ENCODE measurements around the gene WDR87.

DNA sequence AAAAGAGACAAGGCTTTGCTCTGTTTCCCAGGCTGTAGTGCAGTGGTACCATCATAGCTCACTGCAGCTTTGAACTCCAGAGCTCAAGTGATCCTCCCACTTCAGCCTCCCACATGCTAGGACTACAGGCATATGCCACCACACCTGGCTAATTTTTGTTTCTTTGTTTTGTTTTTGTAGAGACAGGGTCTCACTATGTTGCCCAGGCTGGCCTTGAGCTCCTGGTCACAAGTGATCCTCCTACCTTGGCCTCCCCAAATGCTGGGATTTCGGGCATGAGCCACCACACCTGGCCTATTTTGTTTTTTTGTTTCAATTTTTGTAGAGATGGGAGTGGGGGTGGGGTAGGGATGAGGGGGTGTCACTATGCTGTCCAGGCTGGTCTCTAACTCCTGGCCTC, 6.9 kb downstream of the WDR87 start:
- TF ChIP-seq, protein P1, sequence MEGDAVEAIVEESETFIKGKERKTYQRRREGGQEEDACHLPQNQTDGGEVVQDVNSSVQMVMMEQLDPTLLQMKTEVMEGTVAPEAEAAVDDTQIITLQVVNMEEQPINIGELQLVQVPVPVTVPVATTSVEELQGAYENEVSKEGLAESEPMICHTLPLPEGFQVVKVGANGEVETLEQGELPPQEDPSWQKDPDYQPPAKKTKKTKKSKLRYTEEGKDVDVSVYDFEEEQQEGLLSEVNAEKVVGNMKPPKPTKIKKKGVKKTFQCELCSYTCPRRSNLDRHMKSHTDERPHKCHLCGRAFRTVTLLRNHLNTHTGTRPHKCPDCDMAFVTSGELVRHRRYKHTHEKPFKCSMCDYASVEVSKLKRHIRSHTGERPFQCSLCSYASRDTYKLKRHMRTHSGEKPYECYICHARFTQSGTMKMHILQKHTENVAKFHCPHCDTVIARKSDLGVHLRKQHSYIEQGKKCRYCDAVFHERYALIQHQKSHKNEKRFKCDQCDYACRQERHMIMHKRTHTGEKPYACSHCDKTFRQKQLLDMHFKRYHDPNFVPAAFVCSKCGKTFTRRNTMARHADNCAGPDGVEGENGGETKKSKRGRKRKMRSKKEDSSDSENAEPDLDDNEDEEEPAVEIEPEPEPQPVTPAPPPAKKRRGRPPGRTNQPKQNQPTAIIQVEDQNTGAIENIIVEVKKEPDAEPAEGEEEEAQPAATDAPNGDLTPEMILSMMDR (IDR thresholded peaks at IDR 0.05; ENCODE audit: low read length) = no peak
- no peak for TF ChIP-seq EZH2 (IDR thresholded peaks at IDR 0.05; ENCODE audit: borderline replicate concordance, low read length)

Data from OCI-LY1 (cell line).